Smooth muscle cell (in vitro differentiated cells): ENCODE results near the gene KLHL33. TPM values are rescaled to one million over a fixed set of nuclear protein-coding genes. Genes with fewer than 3 reads are reported as not detected.
"Not testable (repeated sequence)": the region's sequence is repeated elsewhere in the genome, so short reads cannot be mapped to it uniquely, and the experiment has no call there.

Source experiments
- DNase-seq: peaks from one replicate; lab custom pipeline; 2025; ENCODE audit not compliant: unreplicated experiment; lab: John Stamatoyannopoulos, UW
- H2AFZ ChIP-seq: fragments of 200-600 bp; sonication (generic); 2 replicates; pipeline ENCODE4 v1.6.0; 2016; ENCODE audit warnings: antibody characterized with exemption, low read depth, mild to moderate bottlenecking
- H3F3A ChIP-seq: fragments of 200-600 bp; sonication (generic); 2 replicates; pipeline ENCODE4 v1.6.0; 2017; ENCODE audit warnings: antibody characterized with exemption, low read depth
- H3K27ac ChIP-seq: fragments of 200-600 bp; sonication (generic); 2 replicates; pipeline ENCODE4 v1.5.1; 2016; ENCODE audit warnings: low read depth, mild to moderate bottlenecking
- H3K27me3 ChIP-seq: fragments of 200-600 bp; sonication (generic); 2 replicates; pipeline ENCODE4 v1.6.1; 2016; ENCODE audit warnings: low read depth, mild to moderate bottlenecking
- H3K36me3 ChIP-seq: fragments of 200-600 bp; sonication (generic); 2 replicates; pipeline ENCODE4 v1.5.1; 2016; ENCODE audit warnings: low read depth
- H3K4me1 ChIP-seq: fragments of 200-600 bp; sonication (generic); 2 replicates; pipeline ENCODE4 v1.5.1; 2016; ENCODE audit warnings: low read depth
- H3K4me2 ChIP-seq: fragments of 200-600 bp; sonication (generic); 2 replicates; pipeline ENCODE4 v1.6.0; 2016; ENCODE audit warnings: mild to moderate bottlenecking
- H3K4me3 ChIP-seq: fragments of 200-600 bp; sonication (generic); 2 replicates; pipeline ENCODE4 v1.5.1; 2016; ENCODE audit warnings: mild to moderate bottlenecking
- H3K79me2 ChIP-seq: fragments of 200-600 bp; sonication (generic); 2 replicates; pipeline ENCODE4 v1.6.0; 2016; ENCODE audit warnings: low read depth, mild to moderate bottlenecking
- H3K9ac ChIP-seq: fragments of 200-600 bp; sonication (generic); 2 replicates; pipeline ENCODE4 v1.6.0; 2016; ENCODE audit warnings: low read depth
- H3K9me3 ChIP-seq: fragments of 200-600 bp; sonication (generic); replicated peaks from 2 replicates; pipeline ENCODE4 v1.5.1; 2016; ENCODE audit warnings: low read depth
- H4K20me1 ChIP-seq: fragments of 200-600 bp; sonication (generic); 2 replicates; pipeline ENCODE4 v1.6.0; 2016; ENCODE audit warnings: low read depth
- WGBS: methylation state at CpG from one replicate; pipeline ENCODE4 v1.1.7; 2016; ENCODE audit warnings: low lambda C conversion rate; 5-methylcytosine and 5-hydroxymethylcytosine counted together
- polyA plus RNA-seq: library from polyadenylated mRNA; unstranded; fragments of >200 nt; fragmentation: Nextera tagmentation; extraction: Ambion mirVana; gene quantifications from 2 replicates; pipeline ENCODE4 v1.2.1, GENCODE V29; 2016
- total RNA-seq: library from RNA; depleted of rRNA; stranded (reverse); fragments of >200 nt; gene quantifications from 2 replicates; pipeline ENCODE4 v1.2.3, GENCODE V29; 2014
- TF ChIP-seq, protein P1 (sequence below): fragments of 200-600 bp; sonication (generic); IDR thresholded peaks from 2 replicates; pipeline ENCODE4 v1.5.1; 2017; ENCODE audit warnings: borderline replicate concordance, mild to moderate bottlenecking, antibody characterized with exemption; ENCODE audit not compliant: insufficient read depth, poor library complexity, severe bottlenecking

KLHL33 gene
- total and polyA plus RNA-seq, 2 experiments from 2014 or later: 0.08 TPM; not detected in 1

DNA sequence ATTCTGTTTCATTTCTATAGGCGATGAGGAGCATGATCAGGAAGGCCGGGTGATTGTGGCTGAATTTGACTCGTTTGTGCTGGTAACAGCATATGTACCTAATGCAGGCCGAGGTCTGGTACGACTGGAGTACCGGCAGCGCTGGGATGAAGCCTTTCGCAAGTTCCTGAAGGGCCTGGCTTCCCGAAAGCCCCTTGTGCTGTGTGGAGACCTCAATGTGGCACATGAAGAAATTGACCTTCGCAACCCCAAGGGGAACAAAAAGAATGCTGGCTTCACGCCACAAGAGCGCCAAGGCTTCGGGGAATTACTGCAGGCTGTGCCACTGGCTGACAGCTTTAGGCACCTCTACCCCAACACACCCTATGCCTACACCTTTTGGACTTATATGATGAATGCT is 21.0 kb upstream of the KLHL33 start:
- H3K4me2 ChIP-seq: peak overlapping the region; percentile 93
- H3K27ac ChIP-seq: peak overlapping the region; percentile 93
- TF ChIP-seq, protein P1, sequence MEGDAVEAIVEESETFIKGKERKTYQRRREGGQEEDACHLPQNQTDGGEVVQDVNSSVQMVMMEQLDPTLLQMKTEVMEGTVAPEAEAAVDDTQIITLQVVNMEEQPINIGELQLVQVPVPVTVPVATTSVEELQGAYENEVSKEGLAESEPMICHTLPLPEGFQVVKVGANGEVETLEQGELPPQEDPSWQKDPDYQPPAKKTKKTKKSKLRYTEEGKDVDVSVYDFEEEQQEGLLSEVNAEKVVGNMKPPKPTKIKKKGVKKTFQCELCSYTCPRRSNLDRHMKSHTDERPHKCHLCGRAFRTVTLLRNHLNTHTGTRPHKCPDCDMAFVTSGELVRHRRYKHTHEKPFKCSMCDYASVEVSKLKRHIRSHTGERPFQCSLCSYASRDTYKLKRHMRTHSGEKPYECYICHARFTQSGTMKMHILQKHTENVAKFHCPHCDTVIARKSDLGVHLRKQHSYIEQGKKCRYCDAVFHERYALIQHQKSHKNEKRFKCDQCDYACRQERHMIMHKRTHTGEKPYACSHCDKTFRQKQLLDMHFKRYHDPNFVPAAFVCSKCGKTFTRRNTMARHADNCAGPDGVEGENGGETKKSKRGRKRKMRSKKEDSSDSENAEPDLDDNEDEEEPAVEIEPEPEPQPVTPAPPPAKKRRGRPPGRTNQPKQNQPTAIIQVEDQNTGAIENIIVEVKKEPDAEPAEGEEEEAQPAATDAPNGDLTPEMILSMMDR: no peak
- H3K9me3 ChIP-seq: no peaks in the 10 kb centered on the region
- H3K4me1 ChIP-seq: peaks cover 29% of the 10 kb centered on the region
- DNase-seq: no peak
- WGBS: 94% methylated on average over 13 of the region's 13 CpGs
- H3K27me3 ChIP-seq: no peaks in the 10 kb centered on the region
- H4K20me1 ChIP-seq: peaks cover 7% of the 10 kb centered on the region
- H3K9ac ChIP-seq: peak overlapping the region; percentile 91
- no peaks in the 10 kb centered on the region for H3K36me3 ChIP-seq
- peaks cover 46% of the 10 kb centered on the region for H3K79me2 ChIP-seq
- H3F3A ChIP-seq: peaks cover 14% of the 10 kb centered on the region
- no peak overlapping the region for H2AFZ ChIP-seq
- no peak overlapping the region for H3K4me3 ChIP-seq

DNA sequence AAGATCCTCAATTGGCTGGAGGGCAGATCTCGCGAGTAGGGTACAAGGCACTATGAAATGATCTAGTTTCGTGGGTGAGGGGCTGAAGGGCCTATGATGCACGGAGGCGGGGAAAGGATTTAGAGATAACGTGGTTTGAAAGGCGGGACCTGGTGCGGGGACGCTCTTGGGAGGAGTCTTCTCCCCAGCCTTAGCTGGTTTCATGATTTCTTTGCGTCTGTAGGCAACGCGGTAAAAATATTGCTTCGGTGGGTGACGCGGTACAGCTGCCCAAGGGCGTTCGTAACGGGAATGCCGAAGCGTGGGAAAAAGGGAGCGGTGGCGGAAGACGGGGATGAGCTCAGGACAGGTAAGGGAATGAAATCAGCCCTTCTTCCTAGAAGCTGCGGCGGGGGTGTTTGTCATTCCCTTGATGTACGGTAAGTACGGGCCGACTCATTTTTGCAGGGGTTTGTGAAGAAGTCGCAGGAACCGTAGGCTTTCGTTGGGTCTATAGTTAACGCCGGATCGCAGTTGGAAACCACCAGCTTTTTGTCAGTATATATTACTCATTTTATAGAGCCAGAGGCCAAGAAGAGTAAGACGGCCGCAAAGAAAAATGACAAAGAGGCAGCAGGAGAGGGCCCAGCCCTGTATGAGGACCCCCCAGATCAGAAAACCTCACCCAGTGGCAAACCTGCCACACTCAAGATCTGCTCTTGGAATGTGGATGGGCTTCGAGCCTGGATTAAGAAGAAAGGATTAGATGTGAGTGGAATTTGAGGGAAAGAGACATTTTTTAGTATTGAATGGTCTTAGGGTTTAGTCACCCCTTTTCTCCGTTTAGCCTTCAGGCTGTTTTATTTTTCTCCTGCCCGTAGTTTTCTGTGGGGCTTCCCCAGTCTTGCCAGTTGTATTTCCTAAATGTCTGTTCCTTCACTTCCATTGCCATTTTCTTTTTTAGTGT is 19.7 kb upstream of the KLHL33 start:
- Histone ChIP-seq H3K36me3 (no peaks in the 10 kb centered on the region), H3K4me3 (peak overlapping the region; percentile 73), H2AFZ (peak overlapping the region; percentile 45), H3K79me2 (peaks cover 43% of the 10 kb centered on the region), H3K4me1 (peaks cover 27% of the 10 kb centered on the region), H3K27me3 (no peaks in the 10 kb centered on the region), H3F3A (peaks cover 14% of the 10 kb centered on the region), H3K27ac (peak overlapping the region; percentile 93), H3K9me3 (no peaks in the 10 kb centered on the region), H3K9ac (peak overlapping the region; percentile 91), H4K20me1 (peaks cover 6% of the 10 kb centered on the region), H3K4me2 (peak overlapping the region; percentile 93)
- 2% methylated on average over 39 of the region's 39 CpGs for WGBS
- DNase-seq: no peak
- TF ChIP-seq, protein P1: no peak

DNA sequence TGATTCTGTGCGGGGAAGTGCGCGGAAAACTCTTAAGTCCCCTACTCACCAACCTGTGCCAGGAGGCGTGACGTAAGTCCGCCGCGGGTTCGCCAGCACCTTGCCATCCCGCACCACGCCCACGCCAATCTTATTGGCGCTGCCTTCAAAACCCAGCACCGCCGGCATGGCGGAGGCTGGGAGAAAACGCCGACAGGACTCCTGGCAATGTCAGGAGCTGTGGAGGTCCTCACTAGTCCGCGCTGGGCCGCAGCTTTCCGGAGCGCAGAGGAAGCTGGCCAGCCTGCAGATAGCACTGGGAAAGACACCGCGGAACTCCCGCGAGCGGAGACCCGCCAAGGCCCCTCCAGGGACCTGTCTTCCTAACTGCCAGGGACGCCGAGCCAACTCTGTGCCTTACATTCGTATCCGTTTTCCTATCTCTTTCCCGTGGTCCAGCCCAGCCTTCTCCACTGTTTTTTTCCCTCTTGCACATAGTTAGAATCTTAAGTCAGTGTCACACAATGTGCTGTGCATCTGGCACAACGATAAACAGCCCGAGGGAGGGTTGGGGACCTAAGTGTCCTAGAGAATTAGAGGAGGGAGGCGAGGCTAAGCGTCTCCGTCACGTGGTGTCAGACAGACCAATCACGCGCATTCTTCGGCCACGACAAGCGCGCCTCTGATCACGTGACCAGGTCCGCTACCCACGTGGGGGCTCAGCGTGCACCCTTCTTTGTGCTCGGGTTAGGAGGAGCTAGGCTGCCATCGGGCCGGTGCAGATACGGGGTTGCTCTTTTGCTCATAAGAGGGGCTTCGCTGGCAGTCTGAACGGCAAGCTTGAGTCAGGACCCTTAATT is 18.8 kb upstream of the KLHL33 start, which contains the start of the genes APEX1 and OSGEP:
Gene APEX1 (plus strand): TSS at position 711 of the 839 bp plus-strand sequence. CDS start 420 bp downstream, outside the sequence.
Gene OSGEP (minus strand): TSS at position 297 of the 839 bp plus-strand sequence. CDS start 129 bp downstream, at position 168.
- H4K20me1 ChIP-seq: no peaks in the 10 kb centered on the region
- TF ChIP-seq, protein P1: no peak
- no peaks in the 10 kb centered on the region for H3K9me3 ChIP-seq
- peaks cover 34% of the 10 kb centered on the region for H3K79me2 ChIP-seq
- peak; percentile 86 for DNase-seq
- H3K4me3 ChIP-seq: peak within 1 kb of the TSS; percentile 73
- H3K9ac ChIP-seq: peak within 1 kb of the TSS; percentile 91
- H2AFZ ChIP-seq: peak within 1 kb of the TSS; percentile 45
- peaks cover 19% of the 10 kb centered on the region for H3K4me1 ChIP-seq
- H3F3A ChIP-seq: peaks cover 9% of the 10 kb centered on the region
- H3K36me3 ChIP-seq: no peaks in the 10 kb centered on the region
- H3K4me2 ChIP-seq: peak within 1 kb of the TSS; percentile 93
- H3K27ac ChIP-seq: peak within 1 kb of the TSS; percentile 93
- H3K27me3 ChIP-seq: no peaks in the 10 kb centered on the region
- WGBS: under 1% methylated on average over 56 of the region's 56 CpGs

DNA sequence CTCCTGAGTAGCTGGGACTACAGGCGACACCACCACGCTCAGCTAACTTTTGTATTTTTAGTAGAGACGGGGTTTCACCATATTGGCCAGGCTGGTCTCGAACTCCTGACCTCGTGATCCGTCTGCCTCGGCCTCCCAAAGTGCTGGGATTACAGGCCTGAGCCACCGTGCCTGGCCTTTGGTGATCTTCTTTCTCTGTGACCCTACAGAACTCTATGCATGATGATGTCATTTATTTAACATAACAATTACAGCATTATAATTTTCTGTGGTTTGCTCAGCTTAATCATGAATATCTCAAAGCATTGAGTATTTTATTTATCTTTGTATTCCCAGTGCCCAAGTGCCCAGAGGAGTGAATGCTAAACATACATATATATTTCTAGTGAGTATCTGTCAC is 16.9 kb upstream of the KLHL33 start:
- not testable (repeated sequence) for H3K27ac ChIP-seq, H3K9ac ChIP-seq, H3F3A ChIP-seq, H2AFZ ChIP-seq, DNase-seq, H3K36me3 ChIP-seq, H3K4me2 ChIP-seq, H3K9me3 ChIP-seq, H3K4me3 ChIP-seq, H3K27me3 ChIP-seq, H4K20me1 ChIP-seq
- H3K79me2 ChIP-seq: peaks cover 31% of the 10 kb centered on the region
- 98% methylated on average over 8 of the region's 8 CpGs for WGBS
- peaks cover 19% of the 10 kb centered on the region for H3K4me1 ChIP-seq
